EL (cell line): ENCODE measurements around the gene MAP1S.

ENCODE experiments used
- DNase-seq: peaks from one replicate; pipeline ENCODE4 v3.0.0-alpha.2; 2016

Gene MAP1S

DNA sequence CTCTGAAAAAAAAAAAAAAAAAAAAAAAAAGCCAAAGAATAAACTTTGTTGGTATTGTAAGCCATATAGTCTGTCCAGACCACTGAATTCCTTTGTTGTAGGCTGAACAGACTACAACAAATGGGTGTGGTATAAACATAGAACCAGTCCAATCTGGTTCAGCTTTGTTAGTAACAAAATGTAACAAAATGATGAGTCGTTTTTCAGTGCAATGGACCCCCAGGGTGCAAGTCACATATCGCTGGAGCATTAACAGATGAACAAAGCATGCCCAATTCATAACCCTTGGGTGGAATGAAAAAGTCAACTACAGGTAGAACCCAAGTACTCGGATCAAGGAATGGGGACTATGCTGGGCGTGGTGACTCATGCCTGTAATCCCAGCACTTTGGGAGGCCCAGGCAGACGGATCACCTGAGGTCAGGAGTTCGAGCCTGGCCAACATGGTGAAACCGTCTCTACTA, 18.4 kb downstream of the MAP1S start:
- DNase-seq = no peak

DNA sequence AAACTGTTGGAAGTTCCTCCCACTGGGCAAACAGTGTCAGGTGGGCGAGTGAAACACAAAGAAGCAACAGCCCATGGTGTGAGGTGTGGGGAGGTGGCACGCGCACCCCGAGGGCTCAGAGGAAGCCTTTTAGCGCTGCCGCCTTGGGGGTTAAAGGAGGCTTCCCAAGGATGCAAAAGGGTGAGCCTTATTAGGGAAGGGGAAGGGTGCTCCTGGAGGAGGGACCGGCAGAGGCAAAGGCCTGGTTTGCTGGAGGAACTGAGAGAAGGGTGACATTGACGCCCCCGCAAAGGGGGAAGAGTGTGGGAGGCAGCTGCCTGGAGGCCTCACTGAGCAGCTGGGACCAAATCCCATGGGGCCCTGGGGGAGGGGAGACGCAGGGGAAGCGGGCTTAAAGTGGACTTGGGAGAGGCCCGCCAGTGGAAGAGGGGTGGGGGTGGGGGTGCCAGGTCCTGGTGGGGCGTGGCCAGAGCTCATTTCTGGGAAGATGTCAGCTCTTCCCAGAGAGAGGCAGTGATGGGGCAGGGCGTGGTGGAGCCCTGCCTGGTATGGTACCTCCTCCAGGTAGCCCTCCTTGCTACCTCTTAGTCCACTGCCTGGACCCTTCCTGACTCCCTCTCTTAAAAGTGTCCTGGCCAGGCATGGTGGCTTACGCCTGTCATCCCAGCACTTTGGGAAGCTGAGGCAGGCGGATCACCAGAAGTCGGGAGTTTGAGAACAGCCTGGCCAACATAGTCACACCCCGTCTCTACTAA, 20.0 kb downstream of the MAP1S start:
- DNase-seq = no peak

DNA sequence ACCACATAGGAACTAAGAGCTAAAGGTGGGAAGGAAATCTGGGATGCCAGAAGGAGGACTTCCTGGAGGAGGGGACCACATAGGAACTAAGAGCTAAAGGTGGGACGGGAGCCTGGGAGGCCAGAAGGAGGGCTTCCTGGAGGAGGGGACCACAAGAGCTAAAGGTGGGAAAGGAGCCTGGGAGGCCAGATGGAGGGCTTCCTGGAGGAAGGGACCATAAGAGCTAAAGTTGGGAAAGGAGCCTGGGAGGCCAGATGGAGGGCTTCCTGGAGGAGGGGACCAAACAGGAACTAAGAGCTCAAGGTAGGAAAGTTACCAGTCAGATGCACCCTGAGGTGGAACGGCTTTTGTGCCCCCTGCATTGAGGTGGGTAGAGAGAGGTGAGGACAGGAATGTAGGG, 22.2 kb downstream of the MAP1S start:
- DNase-seq = no peak

DNA sequence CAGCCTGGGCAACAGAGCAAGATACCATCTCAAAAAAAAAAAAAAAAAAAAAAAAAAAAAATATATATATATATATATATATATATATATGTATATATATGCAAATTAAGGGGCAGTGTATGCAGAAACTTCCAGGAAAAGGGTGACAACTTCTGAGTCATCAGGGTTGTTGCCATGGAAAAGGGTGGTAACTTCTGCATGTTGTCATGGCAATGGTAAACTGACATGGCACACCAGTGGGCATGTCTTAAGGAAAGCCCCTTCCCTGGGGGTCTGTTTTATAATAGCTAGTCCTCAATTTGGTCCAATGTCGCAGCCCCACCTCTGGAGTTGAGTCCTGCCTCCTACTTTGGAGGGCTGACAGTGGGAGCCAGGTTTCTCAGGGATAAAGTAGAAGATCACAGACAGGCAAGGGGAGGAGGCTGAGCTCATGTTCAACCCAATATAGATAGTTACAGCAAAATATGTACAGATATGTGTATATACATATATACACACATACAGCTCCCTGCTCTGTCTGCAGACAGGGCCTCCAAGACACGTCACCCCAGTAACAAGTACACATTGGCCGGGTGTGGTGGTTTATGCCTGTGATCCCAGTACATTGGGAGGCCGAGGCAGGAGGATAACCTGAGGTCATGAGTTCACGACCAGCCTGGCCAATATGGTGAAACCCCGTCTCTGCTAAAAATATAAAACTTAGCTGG, 24.7 kb downstream of the MAP1S start:
- no peak for DNase-seq

DNA sequence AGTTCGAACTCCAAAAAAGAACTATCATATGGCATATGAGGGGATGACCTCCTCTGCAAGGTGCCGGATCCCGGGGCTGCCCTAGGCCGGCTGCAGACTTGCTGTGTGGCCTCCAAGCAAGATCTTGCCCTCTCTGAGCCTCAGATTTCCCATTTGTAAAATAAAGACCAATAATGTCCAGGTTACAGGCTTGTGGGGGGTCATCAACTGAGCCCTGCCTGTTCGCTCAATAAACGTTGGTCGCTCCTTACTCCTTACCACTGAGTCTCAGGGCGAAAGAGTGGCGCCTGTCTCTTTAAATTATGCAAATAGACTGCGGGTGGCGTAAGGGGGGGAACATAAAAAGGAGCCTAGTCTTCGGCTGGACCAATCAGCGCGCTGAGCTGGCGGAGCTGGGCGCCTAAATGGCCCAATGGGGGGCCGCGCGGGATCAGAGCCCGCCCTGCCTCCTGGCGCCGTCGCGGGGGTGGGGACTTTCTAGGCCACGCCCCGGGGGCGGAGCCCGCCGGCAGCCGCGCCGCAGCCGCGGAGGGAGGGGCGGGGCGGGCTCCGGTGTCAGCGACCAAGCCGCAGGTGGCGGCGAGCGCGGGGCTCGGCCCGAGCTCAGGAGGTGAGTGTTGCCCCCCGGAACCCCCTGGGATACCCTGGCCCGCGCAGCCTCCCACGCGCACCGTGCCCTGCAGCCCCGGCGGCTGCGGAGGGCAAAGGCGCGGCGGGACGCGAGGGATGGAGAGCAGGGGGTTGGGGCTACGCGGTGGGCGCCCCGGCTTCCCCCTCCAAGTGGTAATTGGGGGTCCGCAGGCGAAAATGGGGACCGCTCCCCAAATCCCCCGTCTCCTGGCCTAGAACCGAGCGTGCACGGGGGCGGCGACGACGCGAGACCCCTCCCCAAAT, 28.2 kb downstream of the MAP1S start:
- peak; percentile 92 for DNase-seq

DNA sequence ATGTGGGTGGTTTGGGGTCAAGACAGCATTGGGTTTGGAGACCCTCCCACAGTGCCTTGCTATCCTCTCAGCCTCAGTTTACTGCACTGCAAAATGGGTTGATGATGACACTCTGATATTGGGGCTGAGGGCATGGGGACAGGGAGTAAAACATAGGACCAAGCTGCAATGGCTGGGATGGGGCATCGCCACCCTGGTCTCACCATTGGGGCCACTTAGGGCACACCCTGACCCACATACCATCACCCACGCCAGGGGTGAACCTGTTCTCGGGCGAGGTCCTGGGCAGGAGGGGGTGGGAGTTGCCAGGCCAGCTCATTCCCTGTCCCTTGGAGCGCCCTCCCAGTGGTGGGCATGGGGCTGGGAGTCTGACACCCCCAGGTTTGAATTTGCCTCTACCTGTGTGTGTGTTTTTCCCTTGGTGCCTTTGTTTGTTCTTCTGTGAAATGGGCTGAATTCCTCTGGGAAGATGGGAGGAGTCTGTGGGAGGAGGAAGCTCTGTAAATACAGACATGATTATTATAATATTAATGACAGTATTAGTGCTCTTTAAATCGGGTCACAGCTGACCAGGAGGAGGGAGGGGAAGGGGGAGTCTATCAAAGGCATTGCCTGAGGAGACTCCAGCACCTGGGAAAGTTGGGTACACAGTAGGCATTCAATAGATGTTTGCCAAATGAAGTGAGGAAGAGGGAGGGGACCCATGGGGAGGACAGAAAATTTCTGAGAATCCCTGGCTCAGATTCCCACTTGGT, 29.8 kb downstream of the MAP1S start:
- no peak for DNase-seq

DNA sequence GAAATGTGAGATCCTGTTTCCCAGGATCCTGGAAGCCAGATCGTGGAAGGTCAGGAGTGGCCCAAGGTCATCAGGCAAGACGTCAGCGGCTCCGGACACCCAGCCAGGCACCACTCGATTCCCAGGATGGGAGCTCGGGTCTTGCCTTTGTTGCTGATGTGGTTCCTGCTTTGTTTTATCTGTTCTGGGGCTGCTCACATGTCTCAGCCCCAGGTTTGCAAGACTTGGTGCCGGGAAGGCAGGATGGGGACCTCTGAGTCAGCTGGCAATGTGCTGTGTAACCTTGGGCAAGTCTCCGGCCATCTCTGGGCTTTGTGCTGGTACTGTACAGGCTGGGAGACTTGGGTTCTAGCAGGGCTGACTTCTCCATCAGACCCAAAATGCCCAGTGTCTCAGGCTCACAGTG, 30.6 kb downstream of the MAP1S start:
- no peak for DNase-seq

DNA sequence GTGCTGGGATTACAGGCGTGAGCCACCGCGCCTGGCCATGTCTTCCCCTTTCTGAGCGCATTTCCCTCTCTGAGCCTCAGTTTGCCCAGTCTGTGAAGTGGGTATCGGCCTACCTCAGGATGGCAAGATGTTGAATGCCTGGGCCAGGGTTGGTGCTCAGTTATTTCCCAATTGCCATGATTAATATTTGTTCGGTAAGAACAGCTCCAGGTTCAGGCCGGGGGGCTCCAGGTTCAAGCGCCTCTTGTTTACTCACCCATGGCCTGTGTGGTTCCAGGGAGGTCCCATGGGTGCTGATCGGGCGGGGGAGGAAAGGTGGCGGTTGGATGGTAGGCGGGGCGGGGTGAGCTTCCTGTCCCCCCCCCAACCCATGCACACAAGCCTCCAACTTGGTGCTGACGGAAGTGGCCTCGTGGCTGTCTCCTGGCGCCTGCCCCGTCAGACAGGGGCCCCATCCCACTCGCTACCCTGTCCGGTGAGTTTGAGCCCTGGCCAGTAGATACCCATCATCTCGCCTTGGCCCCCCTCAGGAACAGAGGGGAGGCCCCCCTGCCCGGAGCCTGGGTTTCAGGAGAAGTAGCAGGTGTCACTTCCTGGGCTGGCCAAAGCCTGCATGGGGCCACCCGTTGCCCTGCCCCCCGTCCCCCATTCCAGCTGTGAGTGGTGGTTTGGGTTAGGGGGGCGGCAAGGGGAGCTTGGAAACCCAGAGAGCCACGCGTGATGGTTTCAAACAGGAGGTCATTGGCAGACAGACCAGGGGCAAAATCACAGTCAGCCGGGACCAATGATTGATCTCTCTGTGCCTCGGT, 32.0 kb downstream of the MAP1S start, which contains the start of gene FCHO1:
Gene FCHO1 (plus strand): TSS at position 375 of the 809 bp plus-strand sequence. CDS start 3,688 bp downstream, outside the sequence.
- no peak for DNase-seq

DNA sequence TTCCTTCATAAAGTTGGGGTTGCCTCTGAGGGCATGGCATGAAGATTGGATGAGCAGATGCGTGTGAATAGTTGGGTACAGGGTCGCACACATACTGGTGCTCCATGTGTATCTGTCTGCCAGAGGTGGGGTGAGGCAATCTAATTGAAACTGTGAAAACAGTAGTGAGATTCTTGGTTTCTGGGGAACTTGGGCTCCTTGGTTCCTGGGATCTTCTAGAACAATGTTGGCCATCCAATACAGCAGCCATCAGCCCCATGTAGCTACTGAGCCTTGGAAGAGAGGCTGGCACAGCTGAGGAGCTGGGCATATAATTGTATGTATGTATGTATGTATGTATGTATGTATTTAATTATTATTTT, 32.6 kb downstream of the MAP1S start:
- no peak for DNase-seq

DNA sequence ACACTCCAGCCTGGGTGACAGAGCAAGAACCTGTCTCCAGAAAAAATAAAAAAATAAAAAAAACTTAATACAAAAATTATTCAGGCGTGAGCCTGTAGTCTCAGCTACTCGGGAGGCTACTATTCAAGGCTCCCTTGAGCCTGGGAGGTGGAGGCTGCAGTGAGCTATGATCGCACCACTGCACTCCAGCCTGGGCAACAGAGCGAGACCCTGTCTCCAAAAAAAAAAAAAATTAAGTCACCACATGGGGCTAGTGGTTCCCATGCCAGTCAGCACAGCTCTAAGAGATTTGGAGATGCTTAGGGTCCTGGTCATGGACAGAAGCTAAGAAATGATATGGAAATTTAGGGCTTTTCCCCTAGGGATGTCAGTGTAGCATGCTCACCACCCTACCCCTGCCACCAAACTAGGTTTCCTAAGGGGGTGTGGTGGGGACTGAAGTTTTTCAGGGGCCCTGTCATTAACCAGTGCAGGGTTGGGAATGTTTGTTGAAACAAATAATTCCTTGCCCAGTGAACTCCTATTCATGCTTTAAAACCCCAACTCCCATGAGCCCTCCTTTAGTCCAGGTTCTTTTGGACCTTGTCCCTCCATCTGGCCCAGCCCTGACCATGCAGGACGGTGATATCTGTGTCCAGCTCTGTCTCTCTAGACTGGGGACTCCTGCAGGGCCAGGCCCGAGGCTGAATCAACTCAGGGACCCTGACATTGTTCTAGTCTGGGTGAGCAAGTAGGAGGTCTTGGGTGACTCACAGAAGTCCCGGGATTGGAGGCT, 33.8 kb downstream of the MAP1S start:
- no peak for DNase-seq

DNA sequence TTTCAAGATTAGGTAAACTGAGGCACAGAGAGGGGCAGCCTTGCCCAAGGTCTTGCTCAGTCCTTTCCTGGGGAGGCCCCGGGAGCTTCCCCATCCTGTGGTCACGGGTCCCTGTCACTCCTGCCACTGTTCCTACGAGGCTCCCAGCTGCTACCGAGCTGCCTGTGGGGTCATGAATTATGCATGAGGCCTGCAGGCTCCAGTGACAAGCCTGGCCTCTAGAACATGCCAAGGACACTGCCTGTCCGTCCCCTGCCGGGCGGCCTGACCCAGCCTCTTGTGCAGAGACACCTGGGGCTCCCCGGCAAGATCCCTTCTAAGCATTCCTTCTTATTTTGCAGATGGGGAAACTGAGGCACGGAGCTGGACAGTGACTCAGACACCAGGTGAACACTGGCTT, 34.7 kb downstream of the MAP1S start:
- DNase-seq = no peak

DNA sequence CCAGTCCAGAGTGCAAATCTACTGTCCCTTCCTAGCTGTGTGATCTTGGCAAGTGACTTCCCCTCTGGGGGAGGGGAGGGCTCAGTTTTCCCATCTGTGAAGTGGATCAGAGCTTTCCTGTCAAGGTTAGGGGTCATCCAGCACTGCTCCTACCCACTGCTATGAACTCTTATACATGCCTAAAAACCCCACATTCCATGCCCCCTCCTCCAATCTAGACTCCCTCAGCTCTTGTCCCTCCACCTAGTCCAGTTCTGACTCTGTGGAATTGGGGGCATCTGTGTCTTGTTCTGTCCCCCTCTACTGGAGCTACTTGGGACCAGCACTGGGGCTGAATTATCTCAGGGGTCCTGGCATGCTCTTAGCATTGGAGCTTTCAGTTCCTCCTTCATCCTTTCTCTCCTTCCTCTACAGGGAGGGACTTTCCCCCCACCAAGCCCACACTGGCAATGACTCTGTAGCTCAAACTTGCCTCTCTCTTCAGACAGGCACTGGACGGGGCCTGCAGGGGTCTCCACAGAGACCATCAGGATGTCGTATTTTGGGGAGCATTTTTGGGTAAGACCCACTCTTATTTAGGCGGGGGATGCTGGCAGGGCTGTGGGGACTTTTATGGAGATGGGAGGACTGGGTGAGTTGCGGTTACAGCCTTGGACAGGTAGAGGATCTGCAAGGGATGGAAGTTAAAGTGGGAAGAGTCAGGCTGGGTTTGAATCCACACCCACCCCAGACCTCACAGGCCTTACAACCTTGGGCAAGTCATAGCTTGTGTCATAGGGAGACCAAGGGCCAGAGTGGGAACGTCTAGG, 35.6 kb downstream of the MAP1S start:
- no peak for DNase-seq

DNA sequence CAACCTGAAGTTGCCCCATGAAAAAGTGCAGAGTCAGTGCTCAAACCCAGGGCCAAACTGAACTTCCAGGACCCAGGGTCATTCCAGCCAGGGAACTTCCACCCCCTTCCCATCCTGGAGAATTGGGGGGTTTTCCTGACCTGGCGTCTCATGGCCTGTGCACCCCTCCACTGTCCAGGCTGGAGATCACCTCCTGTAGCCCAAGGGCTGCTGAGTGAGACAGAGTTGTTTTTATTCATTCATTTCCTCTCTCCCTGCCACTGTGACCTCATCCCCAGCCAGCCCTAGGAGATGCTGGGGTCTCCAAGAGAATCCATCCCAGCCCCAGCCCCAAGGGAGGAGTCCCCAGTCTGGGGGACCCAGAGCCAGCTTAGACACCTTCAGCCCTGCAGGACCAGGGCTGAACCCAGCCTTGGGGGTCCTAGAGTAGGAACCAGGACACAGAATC, 36.2 kb downstream of the MAP1S start:
- DNase-seq = no peak

DNA sequence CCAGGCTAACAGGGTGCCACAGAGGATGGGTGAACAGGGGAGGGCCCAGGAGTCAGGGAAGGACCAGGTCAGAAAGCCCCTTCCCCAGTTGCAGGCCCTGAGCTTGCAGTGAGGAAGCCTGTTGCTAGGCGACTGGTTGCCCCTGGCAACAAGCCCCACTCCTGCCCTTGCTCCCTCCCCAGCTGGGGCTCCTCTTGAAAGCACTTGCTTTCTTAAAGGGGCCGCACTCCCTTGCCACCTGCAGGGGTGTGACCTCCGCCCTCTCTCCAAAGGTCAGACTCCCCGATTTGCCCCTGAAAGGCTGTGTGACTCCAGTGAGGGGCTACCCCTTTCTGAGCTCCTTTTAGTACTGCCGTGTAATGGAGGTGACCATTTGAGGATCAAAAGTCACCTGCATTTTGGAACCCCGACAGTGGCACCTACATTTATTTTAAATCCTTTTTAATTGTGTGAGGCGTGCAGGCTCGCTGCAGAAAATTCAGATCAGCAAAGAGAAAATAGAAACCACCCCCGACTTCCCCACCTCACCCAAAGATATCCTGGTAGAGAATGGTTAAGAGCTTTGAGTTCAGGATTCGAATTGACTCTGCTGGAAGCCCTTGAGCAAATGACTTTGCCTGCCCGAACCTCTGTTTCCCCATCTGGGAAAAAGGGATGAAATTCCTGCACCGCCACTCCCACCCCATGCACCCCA, 36.8 kb downstream of the MAP1S start:
- DNase-seq = peak; percentile 31

DNA sequence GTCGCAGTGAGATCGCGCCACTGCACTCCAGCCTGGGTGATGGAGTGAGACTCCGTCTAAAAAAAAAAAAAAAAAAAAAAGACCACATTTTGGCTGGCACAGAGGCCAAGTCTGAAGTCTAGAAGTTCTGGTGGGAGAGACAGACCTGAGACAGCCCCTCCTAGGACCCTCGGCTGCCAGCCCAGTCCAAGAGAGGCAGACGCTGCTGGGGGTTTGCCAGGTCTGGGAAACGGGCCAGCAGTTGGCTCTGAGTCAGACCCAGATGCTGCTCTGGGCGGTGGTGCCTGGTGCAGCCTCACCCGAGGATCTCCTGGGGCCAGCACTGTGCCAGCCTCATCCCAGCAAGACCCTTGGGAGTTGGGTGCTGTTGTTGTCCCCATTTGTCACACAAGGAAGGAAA, 37.8 kb downstream of the MAP1S start:
- DNase-seq = peak; percentile 67

DNA sequence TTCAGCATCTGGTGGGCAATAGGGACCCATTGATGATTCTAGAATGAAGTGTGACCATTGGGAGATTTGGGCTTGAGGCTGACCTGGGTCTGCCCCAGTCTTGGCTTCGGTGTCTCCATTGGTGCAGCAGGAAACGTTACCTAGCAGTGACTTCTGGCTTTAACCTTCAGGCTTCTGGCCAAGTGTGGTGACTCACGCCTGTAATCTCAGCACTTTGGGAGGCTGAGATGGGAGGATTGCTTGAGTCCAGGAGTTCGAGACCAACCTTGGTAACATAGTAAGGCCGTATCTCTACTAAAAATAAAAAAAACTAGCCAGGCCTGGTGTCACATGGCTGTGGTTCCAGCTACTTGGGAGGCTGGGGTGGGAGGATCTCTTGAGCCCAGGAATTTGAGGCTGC, 39.2 kb downstream of the MAP1S start:
- DNase-seq = no peak

DNA sequence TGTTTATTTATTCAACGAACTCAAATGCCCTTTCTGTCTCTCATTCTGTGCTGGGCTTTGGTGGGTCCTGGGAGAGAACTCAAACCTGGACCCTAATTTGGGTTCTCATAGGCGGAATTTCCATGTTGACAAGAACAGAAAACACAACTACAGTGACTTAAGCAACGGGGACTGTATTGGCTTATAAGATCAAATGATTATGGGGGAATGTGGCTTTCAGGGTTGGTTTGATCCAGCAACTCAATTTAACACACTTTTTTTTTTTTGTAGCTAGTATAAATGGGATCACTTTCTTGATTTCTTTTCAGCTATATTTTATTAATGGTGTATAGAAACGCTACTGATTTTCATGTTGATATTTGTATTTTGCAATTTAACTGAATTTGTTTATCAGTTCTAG, 41.9 kb downstream of the MAP1S start:
- no peak for DNase-seq

DNA sequence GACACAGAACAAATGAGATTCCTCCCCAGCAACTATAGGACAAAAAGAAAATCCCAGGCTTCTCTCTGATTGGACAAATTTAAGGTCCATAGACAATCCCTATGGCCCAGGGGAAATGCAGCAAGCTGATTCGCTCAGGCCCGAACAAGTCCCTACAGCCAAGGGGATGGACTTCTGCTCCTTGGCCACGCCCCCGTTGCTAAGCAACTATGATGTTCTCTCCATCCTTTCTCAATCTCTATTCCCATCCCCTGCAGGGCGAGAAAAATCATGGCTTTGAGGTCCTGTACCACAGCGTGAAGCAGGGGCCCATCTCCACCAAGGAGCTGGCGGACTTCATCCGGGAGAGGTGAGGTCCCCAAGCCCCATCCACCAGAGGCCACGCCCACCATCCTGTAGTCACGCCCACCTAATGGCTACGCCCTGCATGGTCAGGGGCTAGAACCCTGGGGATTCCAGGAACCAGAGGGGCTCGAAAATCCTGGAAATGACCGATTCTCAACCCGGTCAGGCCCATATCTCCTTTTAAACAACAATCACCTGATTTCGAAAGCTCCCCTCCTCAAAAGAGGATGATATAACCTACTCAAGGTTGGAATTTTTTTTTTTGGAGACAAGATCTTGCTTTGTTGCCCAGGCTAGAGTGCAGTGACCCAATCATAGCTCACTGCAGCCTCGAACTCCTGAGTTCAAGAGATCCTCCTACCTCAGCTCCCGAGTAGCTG, 43.4 kb downstream of the MAP1S start:
- peak; percentile 63 for DNase-seq

DNA sequence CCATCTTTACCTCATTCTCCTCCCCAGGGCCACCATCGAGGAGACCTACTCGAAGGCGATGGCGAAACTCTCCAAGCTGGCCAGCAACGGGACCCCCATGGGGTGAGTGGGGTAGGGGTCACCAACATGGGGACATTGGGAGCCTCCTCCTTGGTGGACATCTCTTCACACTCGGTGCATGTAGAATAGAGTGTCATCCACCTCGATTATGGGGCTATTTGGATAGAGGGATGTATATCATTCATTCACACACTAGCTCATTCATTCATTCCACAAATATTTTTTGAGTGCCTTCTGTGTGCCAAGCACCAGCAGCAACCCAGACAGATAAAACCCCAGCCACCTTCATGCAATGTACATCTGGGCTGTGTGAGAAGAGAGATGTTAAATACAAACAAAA, 45.1 kb downstream of the MAP1S start:
- DNase-seq = no peak
